Neural crest cell (in vitro differentiated cells): ENCODE data around the gene SLC22A13. TPM values are rescaled to one million over a fixed set of nuclear protein-coding genes. Genes with fewer than 3 reads are reported as not detected.
A peak's percentile ranks its signal among the peaks of the same experiment; 100 is the strongest.

Source experiments
- DNase-seq: peaks from one replicate; pipeline ENCODE4 v3.0.0; 2021; ENCODE audit warnings: low read depth, mixed read lengths, low spot score
- H3K27ac Mint-ChIP-seq: one replicate; pipeline ENCODE4 v1.8.0; 2021; ENCODE audit warnings: mild to moderate bottlenecking, mixed read lengths; ENCODE audit not compliant: unreplicated experiment
- H3K27me3 Mint-ChIP-seq: 2 replicates; pipeline ENCODE4 v1.8.0; 2021; ENCODE audit warnings: low read depth, mild to moderate bottlenecking, mixed read lengths
- H3K36me3 Mint-ChIP-seq: 2 replicates; pipeline ENCODE4 v1.8.0; 2021; ENCODE audit warnings: low read depth, mild to moderate bottlenecking, mixed read lengths
- H3K4me1 Mint-ChIP-seq: 2 replicates; pipeline ENCODE4 v1.8.0; 2021; ENCODE audit warnings: mixed read lengths
- H3K4me3 Mint-ChIP-seq: one replicate; pipeline ENCODE4 v1.8.0; 2021; ENCODE audit warnings: mild to moderate bottlenecking, mixed read lengths
- H3K9me3 Mint-ChIP-seq: 2 replicates; pipeline ENCODE4 v1.8.0; 2021; ENCODE audit warnings: mixed read lengths
- CTCF ChIP-seq: fragments of 200-600 bp; sonication (generic); conservative IDR thresholded peaks from 2 replicates; pipeline ENCODE4 v1.5.0; 2021; ENCODE audit warnings: antibody characterized with exemption, mild to moderate bottlenecking
- total RNA-seq: library from RNA; stranded (reverse); gene quantifications from 2 replicates; pipeline ENCODE4 v1.2.1, GENCODE V29; 2021

Gene SLC22A13
- total RNA-seq, 1 donor from 2014 or later, result 0.19 TPM

DNA sequence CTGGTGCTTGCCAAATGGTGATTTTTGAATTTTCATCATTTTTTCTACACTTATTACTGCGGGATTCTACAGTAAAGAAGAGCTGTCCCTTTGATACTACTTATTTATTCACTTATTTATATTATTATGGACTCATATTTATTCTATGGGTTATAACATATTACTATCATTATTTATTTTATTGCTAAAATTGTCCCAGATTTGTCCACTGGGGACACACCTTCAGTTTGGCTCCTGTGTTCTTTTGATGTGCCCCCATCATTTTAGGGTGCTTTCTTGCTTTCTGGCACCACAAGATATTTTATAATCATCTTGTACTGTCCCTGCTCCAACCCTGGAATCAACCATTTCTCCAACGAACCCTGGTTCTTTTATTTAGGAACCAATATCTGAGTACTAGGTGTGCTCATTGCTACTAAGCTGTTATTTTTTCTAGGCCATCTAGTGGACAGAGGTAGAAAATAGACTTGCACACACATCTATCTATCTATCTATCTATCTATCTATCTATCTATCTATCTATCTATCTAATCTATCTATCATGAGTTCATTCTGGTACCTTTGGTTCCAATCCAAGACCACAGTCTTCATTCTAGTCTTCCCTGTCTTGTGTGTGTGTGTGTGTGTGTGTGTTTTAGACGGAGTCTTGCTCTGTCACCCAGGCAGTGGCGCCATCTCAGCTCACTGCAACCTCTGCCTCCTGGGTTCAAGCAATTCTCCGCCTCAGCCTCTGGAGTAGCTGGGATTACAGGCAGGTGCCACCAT, 32.5 kb downstream of the SLC22A13 start:
- Mint-ChIP-seq H3K27ac (no peak overlapping the region), H3K36me3 (no peaks in the 10 kb centered on the region), H3K27me3 (peaks cover 18% of the 10 kb centered on the region)

GRCh38 chr3:38306941-38307340, 41.3 kb downstream of the SLC22A13 start:
- H3K27me3 Mint-ChIP-seq, result peaks cover 2% of the 10 kb centered on the region
- no peaks in the 10 kb centered on the region for H3K36me3 Mint-ChIP-seq
- TF ChIP-seq CTCF, result no peak
- no peaks in the 10 kb centered on the region for H3K9me3 Mint-ChIP-seq
- H3K4me3 Mint-ChIP-seq, result no peak overlapping the region
- no peaks in the 10 kb centered on the region for H3K4me1 Mint-ChIP-seq
- no peak for DNase-seq
- no peak overlapping the region for H3K27ac Mint-ChIP-seq

More for the DNA sequence above, 32.5 kb downstream of the SLC22A13 start:
- no peak overlapping the region for H3K4me3 Mint-ChIP-seq
- H3K9me3 Mint-ChIP-seq, result no peaks in the 10 kb centered on the region
- no peaks in the 10 kb centered on the region for H3K4me1 Mint-ChIP-seq
- peak; percentile 58 for TF ChIP-seq CTCF
- DNase-seq, result no peak

- no peaks in the 10 kb centered on the region for H3K36me3 Mint-ChIP-seq
- H3K27ac Mint-ChIP-seq, result no peak overlapping the region
- H3K4me3 Mint-ChIP-seq, result no peak overlapping the region
- no peaks in the 10 kb centered on the region for H3K9me3 Mint-ChIP-seq
- peaks cover 2% of the 10 kb centered on the region for H3K27me3 Mint-ChIP-seq
- no peaks in the 10 kb centered on the region for H3K4me1 Mint-ChIP-seq
- no peak for DNase-seq
- no peak for TF ChIP-seq CTCF
These were observed 42.0 kb downstream of the SLC22A13 start for GRCh38 chr3:38307599-38307998.

GRCh38 chr3:38308456-38308855, 42.8 kb downstream of the SLC22A13 start:
- Mint-ChIP-seq H3K4me3 (no peak overlapping the region), H3K27me3 (peaks cover 2% of the 10 kb centered on the region), H3K9me3 (no peaks in the 10 kb centered on the region), H3K4me1 (no peaks in the 10 kb centered on the region), H3K36me3 (no peaks in the 10 kb centered on the region), H3K27ac (no peak overlapping the region)
- no peak for DNase-seq
- no peak for TF ChIP-seq CTCF

DNA sequence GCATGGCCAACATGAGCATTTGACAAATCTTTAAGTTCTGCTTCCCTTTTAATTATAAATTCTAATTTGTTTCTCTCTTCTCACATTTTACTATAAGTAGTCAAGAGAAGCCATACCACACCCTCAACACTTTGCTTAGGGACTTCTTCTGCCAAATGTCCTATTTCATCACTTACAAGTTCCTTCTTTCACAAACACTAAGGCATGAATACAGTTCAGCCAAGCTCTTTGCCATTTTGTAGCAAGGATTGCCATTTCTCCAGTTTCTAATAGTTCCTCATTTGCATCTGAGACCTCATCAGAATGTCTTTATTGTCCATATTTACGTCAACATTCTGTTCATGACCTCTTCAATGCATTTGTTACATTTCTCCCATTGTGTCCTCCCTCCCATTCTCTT, 45.9 kb downstream of the SLC22A13 start:
- H3K4me1 Mint-ChIP-seq, result no peaks in the 10 kb centered on the region
- no peaks in the 10 kb centered on the region for H3K36me3 Mint-ChIP-seq
- no peaks in the 10 kb centered on the region for H3K9me3 Mint-ChIP-seq
- TF ChIP-seq CTCF, result no peak
- no peak overlapping the region for H3K27ac Mint-ChIP-seq
- no peak for DNase-seq
- H3K4me3 Mint-ChIP-seq, result no peak overlapping the region
- peaks cover 2% of the 10 kb centered on the region for H3K27me3 Mint-ChIP-seq
